ENCODE results near the gene TBL1XR1. TPM values are rescaled to one million over a fixed set of nuclear protein-coding genes. Genes with fewer than 3 reads are reported as not detected.

TBL1XR1 gene
- total RNA-seq, 1 experiment from 2014 or later, result 127 TPM

DNA sequence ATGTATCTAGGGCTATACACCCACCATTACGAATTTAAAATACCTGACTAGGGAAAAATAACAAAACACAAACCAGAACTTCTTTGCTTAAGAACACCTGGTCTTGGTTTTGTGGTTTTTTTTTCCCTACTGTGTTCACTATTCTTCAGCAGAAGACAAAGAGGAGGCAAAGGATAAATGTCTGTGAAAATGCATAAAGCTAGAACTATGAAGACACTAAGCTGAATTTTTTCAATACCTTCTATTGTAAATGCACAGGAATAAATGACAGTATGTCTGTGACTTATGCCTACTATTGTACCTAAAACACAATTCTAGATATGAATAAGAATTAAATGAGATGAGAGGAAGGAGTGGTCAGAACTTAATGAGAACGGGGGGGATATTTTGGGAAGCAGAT, 86.9 kb downstream of the TBL1XR1 start:
- Histone ChIP-seq H3K4me3 (ENCODE audit: low read depth, low read length) (no peak overlapping the region), H3K36me3 (ENCODE audit: control insufficient read depth, insufficient read depth, low read length) (no peaks in the 10 kb centered on the region), H3K4me1 (peaks cover 16% of the 10 kb centered on the region), H3K27me3 (replicated peaks; ENCODE audit: control insufficient read depth, insufficient read depth, low read length) (no peaks in the 10 kb centered on the region), H3K9me3 (no peaks in the 10 kb centered on the region)
- no peak for TF ChIP-seq CTCF (IDR thresholded peaks at IDR 0.05; ENCODE audit: insufficient read depth in 1 of 2, low read depth in 1 of 2, low read length in 1 of 2, severe bottlenecking in 1 of 2, unreplicated experiment in 1 of 2)
- Mint-ChIP-seq H3K27me3 (ENCODE audit: insufficient read depth, unreplicated experiment) (no peaks in the 10 kb centered on the region), H3K4me3 (ENCODE audit: unreplicated experiment) (no peak overlapping the region), H3K36me3 (ENCODE audit: insufficient read depth, unreplicated experiment) (peaks cover 7% of the 10 kb centered on the region), H3K4me1 (ENCODE audit: low read depth, unreplicated experiment) (peaks cover 16% of the 10 kb centered on the region), H3K27ac (ENCODE audit: unreplicated experiment) (no peak overlapping the region), H3K9me3 (ENCODE audit: unreplicated experiment) (no peaks in the 10 kb centered on the region)
- BruUV-seq (replicated peaks), result no TSS peak
- no peak for DNase-seq
- ChIA-PET CTCF (no interaction called here), POLR2A (no interaction called here)
- intact Hi-C loops (cut with micrococcal nuclease; ENCODE audit: unreplicated experiment), result no loop called here

- H3K27me3 ChIP-seq (replicated peaks; ENCODE audit: control insufficient read depth, insufficient read depth, low read length), result no peaks in the 10 kb centered on the region
- Mint-ChIP-seq H3K4me3 (ENCODE audit: unreplicated experiment) (no peak overlapping the region), H3K27me3 (ENCODE audit: insufficient read depth, unreplicated experiment) (no peaks in the 10 kb centered on the region), H3K9me3 (ENCODE audit: unreplicated experiment) (no peaks in the 10 kb centered on the region), H3K27ac (ENCODE audit: unreplicated experiment) (no peak overlapping the region), H3K4me1 (ENCODE audit: low read depth, unreplicated experiment) (peaks cover 21% of the 10 kb centered on the region), H3K36me3 (ENCODE audit: insufficient read depth, unreplicated experiment) (peaks cover 7% of the 10 kb centered on the region)
- ChIA-PET POLR2A (no interaction called here), CTCF (no interaction called here)
- no peaks in the 10 kb centered on the region for H3K9me3 ChIP-seq
- no peaks in the 10 kb centered on the region for H3K36me3 ChIP-seq (ENCODE audit: control insufficient read depth, insufficient read depth, low read length)
- H3K4me1 ChIP-seq, result peaks cover 16% of the 10 kb centered on the region
- BruUV-seq (replicated peaks), result no TSS peak
- H3K4me3 ChIP-seq (ENCODE audit: low read depth, low read length), result no peak overlapping the region
- DNase-seq, result no peak
- no peak for TF ChIP-seq CTCF (IDR thresholded peaks at IDR 0.05; ENCODE audit: insufficient read depth in 1 of 2, low read depth in 1 of 2, low read length in 1 of 2, severe bottlenecking in 1 of 2, unreplicated experiment in 1 of 2)
- intact Hi-C loops (cut with micrococcal nuclease; ENCODE audit: unreplicated experiment), result no loop called here
These were observed 87.5 kb downstream of the TBL1XR1 start for GRCh38 chr3:177109688-177110330.

DNA sequence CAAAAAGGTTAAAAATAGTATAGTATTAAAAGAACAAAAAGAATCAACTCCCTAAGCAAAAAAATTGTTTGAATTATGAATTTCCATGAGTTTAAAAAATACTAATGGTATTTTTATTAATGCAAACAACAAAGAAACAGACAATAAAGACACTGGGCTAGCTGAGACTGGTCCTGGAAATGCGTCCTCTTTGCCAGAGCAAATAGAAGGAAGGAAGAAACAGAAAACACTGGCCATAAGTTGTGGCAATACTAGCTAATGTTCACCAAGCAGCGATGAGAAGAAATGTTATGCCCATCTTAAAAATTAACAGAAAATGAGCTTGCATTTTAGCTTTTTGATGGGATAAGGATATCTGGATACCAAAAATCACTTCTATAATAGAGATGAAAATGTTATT, 88.6 kb downstream of the TBL1XR1 start:
- Mint-ChIP-seq H3K27ac (ENCODE audit: unreplicated experiment) (no peak overlapping the region), H3K9me3 (ENCODE audit: unreplicated experiment) (no peaks in the 10 kb centered on the region), H3K36me3 (ENCODE audit: insufficient read depth, unreplicated experiment) (peaks cover 7% of the 10 kb centered on the region), H3K27me3 (ENCODE audit: insufficient read depth, unreplicated experiment) (no peaks in the 10 kb centered on the region), H3K4me1 (ENCODE audit: low read depth, unreplicated experiment) (peaks cover 21% of the 10 kb centered on the region), H3K4me3 (ENCODE audit: unreplicated experiment) (no peak overlapping the region)
- intact Hi-C loops (cut with micrococcal nuclease; ENCODE audit: unreplicated experiment), result no loop called here
- POLR2A ChIA-PET, result no interaction called here
- no peaks in the 10 kb centered on the region for H3K9me3 ChIP-seq
- H3K27me3 ChIP-seq (replicated peaks; ENCODE audit: control insufficient read depth, insufficient read depth, low read length), result no peaks in the 10 kb centered on the region
- no peak for TF ChIP-seq CTCF (IDR thresholded peaks at IDR 0.05; ENCODE audit: insufficient read depth in 1 of 2, low read depth in 1 of 2, low read length in 1 of 2, severe bottlenecking in 1 of 2, unreplicated experiment in 1 of 2)
- CTCF ChIA-PET, result no interaction called here
- peaks cover 24% of the 10 kb centered on the region for H3K4me1 ChIP-seq
- H3K4me3 ChIP-seq (ENCODE audit: low read depth, low read length), result no peak overlapping the region
- no peak for DNase-seq
- no TSS peak for BruUV-seq (replicated peaks)
- no peaks in the 10 kb centered on the region for H3K36me3 ChIP-seq (ENCODE audit: control insufficient read depth, insufficient read depth, low read length)
